Retina (tissue), 1 donor: Measurements from ENCODE around the gene SAMD4A.
"Not testable (repeated sequence)": the region's sequence is repeated elsewhere in the genome, so short reads cannot be mapped to it uniquely, and the experiment has no call there.

ENCODE experiments used
- DNase-seq: peaks from one replicate; pipeline ENCODE4 v3.0.0-alpha.2; 2016

SAMD4A gene

DNA sequence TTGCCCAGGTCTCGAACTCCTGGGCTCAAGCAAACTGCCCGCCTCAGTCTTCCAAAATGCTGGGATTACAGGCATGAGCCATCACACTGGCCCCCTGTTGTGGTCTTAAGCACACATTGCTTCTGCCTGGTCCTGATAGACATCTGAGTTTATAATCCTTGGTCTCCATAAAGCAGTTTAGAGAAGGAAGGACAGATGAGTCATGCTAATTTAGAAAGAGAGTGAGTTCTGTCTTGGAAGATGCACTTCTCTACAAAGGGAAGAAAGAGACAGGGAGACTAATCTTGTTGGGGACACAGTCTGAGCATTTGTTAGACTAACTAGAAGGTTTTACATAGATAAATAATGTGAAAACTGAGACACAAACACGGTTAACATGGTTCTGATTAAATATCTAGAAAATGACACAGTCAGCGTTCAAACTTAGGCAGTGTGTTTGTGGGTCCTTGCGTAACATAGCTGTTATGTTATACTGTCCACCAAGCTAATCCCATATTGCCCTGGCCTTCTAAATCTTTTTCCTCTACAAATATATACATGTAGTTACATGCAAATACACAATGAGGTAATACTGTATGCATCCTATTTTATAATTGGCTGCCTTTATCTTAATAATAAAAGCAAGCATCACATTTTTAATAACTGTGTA, 31.0 kb downstream of the SAMD4A start:
- no peak for DNase-seq

DNA sequence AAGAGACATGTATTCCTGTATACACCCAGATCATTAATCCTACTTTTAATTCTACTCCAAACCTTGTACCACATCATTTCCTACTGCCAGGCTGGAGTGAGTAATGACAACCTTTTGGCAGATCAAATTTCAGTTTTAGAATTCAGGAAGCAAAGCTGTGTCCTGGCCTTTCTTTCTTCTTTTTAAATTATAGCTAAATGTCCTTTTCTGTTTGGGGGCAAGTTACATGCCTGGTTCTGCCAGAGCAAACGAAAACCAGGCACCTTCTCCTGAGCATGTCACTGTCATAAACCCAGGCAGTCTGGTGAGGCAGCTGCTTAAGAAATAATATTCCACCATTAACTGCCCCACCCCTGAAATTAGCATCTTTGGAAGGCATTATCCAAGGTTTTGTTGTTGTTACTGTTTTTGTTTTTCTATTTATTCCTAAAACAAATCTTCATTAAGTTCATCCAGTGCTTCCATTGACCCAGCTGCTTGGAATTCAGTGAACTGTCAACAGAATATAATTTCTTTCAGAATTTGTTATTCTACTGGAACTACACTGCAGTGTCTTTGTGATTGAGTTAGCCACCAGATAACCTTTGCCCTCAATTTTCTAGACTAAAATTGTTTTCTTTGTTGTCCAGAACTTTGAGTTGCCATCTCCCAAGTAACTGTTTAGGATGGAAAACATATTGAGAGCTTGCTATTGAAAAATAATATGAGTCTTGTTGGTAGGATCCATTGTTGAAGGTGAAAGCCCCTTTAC, 33.2 kb downstream of the SAMD4A start:
- no peak for DNase-seq

GRCh38 chr14:54600717-54601109, 33.8 kb downstream of the SAMD4A start:
- DNase-seq = no peak

- DNase-seq = no peak
Observed at GRCh38 chr14:54603362-54603761, 36.4 kb downstream of the SAMD4A start.

DNA sequence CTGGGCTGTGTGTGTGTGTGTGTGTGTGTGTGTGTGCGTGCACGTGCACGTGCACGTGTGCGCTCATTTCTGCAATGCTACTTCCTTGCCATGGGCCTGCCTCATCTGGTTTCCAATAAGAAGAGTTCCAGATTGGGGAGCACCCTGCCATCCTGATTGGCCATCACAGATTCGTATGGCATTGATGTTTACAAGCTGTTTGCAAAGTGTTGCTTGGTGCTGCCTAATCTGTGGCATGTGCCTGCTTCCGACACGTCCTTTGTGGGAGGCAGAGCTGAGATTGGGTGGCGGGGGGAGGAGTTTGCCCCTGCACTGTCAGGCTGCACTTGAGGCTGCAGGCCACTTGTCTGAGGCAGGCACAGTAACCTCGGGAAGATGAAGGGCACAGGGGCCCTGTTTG, 39.2 kb downstream of the SAMD4A start:
- DNase-seq = no peak

DNA sequence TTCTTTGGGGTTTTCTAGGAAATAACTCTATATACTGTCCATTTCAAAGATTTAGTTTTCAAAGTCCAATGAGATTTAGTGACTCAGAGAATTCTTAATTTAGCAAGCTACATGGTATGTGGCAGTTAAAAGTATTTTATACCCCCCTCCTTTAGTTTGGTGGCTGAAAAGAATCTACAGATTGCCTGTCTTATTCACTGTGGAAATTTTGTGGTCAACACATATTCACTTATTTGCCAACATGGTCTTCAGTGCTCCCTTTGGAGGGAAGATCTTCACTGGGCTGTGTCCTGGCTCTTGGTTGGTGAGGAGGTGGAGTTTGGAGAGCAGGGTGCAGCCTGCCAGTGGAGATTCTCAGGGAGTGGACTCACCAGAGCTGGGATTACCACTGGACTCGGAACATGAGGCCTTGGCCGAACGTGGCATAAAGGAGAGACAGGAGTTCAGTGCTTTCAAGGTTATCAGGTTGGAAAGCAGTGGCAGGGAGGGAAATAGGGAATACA, 39.8 kb downstream of the SAMD4A start:
- DNase-seq = no peak

GRCh38 chr14:54609576-54609975, 42.6 kb downstream of the SAMD4A start:
- DNase-seq = no peak

DNA sequence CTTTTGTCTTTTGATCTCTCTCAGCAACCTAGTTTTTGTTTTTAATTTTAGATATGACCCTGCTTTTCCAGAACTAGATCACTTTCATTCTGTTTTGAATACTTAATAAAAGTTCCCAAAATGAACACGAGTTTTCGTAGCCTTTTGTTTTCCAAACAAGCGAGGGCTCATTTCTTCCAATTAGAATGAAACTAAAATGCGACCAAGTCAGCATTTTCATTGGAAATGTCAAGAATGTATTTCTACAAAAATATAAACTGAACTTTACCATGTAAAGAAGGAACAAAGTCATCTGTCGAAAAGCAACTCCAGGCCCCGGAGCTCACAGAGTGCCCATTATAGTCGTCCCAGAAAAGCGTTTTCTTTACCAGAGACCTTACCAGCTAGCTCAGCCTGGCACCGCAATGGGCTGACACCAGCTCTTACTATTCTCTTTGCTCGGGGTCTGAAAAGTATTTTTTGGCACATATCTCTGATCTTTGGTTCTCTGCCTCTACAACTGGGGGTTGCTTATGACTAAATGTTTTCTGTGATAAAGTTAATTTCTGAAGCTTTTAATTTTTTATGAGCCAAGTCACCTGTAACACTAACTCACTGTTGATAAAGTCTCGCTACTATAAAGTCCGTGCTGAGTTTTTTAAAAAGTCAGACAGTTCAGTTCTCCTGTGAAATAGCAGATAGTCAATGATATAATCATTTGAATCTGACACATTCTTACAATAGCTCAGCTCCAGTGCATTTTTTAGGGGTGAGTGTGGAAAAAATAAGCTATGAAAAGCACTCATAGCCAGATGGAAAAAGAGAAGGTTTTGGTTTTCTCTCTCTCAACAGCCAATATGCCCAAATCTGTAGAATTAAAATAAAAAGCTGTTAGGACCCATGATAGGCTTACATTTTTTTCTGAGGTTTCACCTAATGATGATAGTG, 43.4 kb downstream of the SAMD4A start:
- DNase-seq = no peak

DNA sequence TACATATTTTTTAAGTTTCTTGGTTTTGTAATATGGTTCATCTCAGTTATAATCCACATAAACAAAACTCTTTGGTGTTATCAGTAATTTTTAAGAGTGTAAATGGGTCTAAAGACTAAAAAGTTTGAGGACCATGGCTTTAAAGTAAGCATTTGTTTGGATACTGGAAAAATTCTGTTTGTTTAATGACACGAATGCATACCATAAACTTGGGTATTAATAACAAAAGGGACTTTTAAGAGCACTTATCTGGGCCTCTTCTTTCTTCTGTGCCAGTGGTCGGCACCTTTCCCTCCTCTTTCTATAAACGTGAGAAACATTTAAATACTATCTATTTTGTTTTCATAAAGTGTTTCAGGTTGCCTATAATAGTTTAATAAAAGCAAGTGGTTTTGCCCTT, 47.4 kb downstream of the SAMD4A start:
- DNase-seq = no peak

DNA sequence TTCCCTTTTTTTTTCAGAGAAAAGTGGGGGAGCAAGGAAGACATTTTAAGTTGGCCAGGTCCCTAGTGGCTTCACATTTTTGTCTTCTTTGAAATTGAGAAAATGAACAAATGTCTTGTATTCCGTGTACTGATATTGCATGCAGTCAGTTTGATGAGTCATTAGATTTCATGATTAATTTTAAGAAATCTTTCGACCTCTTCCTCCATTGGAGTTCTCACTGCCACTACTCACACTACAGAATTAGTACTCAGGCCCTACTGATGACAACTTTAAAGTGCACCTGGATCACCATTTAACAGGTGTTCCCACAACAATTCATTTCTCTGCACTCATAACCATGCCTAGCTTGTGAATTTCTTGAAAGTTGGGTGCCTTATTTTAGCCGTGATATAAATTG, 50.5 kb downstream of the SAMD4A start:
- DNase-seq = no peak

GRCh38 chr14:54621686-54622085, 54.8 kb downstream of the SAMD4A start:
- DNase-seq = no peak

DNA sequence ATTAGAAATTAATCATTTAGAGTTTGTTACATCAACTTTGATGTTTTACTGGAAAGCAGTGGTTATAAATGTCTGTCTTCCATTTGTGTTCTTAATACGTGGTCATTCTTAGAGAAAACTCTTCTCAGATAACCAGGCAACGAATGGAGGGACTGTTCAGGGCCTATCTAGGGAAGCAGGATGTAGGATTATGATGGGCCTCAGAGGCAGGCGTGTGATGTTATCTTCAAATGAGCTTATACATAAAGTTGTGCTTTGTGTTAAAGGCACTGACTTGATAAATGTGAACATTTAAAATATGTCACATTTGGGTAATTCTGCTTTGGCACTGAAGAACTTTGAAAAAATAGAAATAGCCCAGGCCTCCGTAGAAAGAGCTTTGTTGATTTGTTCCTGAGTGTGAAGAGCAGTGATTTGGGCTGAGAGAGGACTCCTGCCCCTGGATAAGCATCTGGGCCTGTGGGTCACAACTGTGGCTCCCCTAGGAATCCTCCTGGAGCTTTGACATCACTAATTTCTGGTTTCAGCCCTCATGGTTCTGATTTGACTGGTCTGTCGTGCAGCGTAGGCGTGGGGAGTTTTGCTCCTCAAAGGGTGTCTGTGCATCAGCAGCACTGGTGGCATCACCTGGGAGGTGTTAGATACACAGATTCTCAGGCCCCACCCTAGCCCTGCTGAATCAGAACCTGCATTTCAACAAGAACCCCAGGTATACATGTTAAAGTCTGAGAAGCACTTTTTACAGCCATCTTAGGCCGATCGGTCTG, 55.4 kb downstream of the SAMD4A start:
- DNase-seq = no peak

DNA sequence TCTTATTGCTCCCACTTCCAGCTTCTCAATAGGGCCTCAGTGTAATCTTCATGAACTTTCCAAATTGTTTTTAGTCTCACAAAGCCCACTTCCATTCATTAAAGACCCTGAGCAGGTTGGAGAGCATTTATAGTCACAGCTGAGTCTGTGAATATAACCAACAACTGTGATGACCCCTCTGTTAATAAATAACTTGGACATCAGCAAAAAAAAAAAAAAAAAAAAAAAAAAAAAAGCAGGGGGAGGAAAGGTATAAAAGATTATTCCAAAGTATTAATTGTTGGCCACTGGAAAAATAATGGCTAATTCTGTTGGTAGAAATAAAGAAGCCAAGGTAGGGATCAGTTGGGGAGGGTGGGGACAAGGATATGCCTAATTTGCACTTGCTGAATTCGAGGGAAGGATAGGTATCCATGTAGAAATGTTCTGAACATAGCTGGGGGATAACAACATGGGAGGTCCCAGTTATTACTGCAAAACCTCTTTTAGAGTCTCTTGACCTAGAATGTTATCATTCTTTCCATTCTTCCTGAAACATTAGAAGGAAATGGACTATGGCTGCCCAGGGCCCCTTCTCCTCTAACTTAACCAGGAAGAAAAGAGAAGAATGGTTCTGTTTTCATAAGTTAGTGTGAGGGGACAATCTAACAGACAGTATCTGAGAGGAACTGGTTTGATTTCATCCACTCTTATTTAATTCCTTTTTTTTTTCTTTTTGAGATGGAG, 56.5 kb downstream of the SAMD4A start:
- no peak for DNase-seq

DNA sequence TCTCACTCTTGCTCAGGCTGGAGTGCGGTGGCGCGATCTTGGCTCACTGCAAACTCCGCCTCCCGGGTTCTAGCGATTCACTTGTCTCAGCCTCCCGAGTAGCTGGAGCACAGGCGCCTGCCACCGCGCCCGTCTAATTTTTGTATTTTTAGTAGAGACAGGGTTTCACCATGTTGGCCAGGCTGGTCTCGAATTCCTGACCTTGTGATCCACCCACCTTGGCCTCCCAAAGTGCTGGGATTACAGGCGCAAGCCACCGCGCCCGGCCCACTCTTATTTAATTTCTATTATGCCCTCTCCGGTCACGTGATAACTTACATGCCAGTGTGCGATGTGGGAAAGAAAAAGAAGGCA, 57.1 kb downstream of the SAMD4A start:
- DNase-seq = not testable (repeated sequence)

- DNase-seq = no peak
Observed at GRCh38 chr14:54625112-54625511, 58.2 kb downstream of the SAMD4A start.

- DNase-seq = no peak
Observed at GRCh38 chr14:54627219-54627539, 60.3 kb downstream of the SAMD4A start.

DNA sequence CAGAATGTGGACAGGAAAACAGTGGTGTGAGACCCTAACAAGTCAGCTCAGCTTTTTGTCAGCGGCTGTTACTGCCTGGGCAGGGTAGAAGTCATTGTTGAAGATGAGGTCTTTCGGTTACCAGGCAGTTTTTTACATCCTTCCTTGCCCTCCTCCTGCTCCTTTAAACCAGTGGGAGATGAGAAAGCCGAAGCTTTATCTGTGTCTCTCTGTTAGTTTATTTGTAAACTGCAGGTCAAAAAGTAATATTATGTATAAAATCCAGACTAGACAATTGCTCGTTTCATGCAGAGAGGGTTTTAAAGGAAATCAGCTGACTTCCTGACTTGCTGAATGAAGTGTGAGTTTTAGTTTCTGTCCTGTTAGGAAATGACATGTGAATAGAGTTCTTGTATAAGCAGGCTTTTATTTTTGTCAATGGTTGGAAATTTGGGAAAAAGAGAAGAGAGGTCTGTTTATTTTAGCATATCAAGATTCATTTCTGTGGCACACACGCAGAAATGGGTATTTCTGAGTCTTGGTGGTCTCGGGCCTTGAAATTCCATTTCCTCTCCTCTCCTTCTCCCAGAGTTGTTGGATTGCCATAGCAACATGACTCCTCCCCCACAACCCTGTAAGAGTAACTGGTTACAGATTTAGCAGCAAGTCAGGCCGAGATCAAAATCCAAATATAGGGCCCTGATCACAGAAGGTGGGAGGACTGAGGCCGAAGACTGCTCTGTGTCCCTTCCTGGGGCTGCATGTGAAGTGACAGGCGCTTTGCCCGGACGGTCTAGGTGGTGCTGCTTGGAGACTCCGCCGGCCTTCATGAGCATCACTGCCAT, 60.8 kb downstream of the SAMD4A start:
- DNase-seq = no peak

GRCh38 chr14:54629183-54629582, 62.3 kb downstream of the SAMD4A start:
- no peak for DNase-seq

DNA sequence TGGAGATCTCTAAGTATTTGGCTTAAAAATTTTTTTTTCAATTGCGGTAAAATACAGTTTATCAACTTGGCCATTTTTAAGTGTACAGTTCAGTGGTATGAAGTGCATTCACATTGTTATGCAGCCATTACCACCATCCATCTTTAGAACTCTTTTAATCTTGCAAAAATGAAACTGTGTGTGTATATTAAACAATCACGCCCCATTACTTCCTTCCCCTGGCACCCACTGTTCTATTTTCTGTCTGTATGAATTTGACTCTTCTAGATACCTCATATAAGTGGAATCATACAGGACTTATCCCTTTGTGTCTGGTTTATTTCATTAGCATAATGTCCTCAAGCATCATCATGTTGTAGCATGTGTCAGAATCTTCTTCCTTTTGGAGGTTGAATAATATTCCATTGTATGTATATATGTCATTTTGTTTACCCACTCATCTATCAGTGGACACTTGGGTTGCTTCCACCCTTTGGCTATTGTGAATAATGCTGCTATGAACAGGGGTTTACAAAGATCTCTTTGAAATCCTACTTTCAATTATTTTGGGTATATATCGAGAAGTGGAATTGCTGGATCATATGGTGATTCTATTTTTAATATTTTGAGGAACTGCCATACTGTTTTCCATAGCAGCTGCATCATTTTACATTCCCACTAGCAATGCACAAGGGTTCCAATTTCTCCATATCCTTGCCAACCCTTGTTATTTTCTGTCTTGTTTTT, 62.9 kb downstream of the SAMD4A start:
- DNase-seq = no peak

- no peak for DNase-seq
Observed at GRCh38 chr14:54631016-54631415, 64.1 kb downstream of the SAMD4A start.

DNA sequence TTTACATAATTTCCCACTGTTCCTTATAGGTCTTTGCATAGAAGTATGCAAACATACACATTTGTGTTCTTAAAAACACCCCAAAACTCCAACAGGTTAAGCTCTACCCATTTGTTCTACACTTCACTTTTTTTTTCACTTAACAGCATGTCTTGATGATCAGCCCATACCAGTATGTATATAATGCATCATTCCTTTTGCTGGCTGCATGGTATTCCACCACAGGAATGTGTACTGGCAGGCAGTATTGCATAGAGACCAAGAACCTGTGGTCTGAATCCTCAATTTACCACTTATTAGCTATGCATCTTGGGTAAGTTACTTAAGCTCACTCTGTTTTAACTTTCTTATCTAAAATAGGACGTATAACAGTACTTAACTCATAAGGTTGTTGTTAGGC, 65.5 kb downstream of the SAMD4A start:
- DNase-seq = no peak
